HepG2 (cell line): ENCODE results near the gene THADA. TPM values are rescaled to one million over a fixed set of nuclear protein-coding genes. Genes with fewer than 3 reads are reported as not detected.

Experiments used
- ATAC-seq: fragments of 200-7000 bp; cut with Tn5 transposase; 3 replicates; pipeline ENCODE4 v1.9.1; 2020; ENCODE audit warnings: mild to moderate bottlenecking, moderate library complexity
- BruUV-seq: library from RNA; stranded (reverse); fragments of 400-500 nt; replicated peaks from 2 replicates; lab custom pipeline; 2021; lab: Mats Ljungman, UMichigan
- CTCF ChIA-PET: fragments of 300-600 bp; formaldehyde crosslinking; extraction: SDS; loops from one replicate; lab custom pipeline; 2021; ENCODE audit warnings: low total read pairs, inconsistent platforms, low intra/inter-chr PET ratio; lab: Yijun Ruan, JAX
- POLR2A ChIA-PET: fragments of 350-600 bp; sonication (Branson Sonifier 250); formaldehyde crosslinking; loops from one replicate; lab custom pipeline; 2020; ENCODE audit warnings: antibody characterized with exemption, inconsistent platforms; lab: Yijun Ruan, JAX
- DNase-seq: peaks from one replicate; pipeline ENCODE4 v3.0.0-alpha.2; 2015; ENCODE audit warnings: low spot score
- FAIRE-seq: peaks from 3 replicates; lab custom pipeline; 2011; peaks lifted over from hg19 to GRCh38; lab: Jason Lieb, UNC
- H2AFZ ChIP-seq: one replicate; pipeline ENCODE4 v1.6.1; 2011; ENCODE audit warnings: low read length, inconsistent platforms
- H3K27ac ChIP-seq: fragments of 300-600 bp; 3 replicates; pipeline ENCODE4 v1.8.0; 2011; ENCODE audit warnings: mixed run types, mild to moderate bottlenecking, mixed read lengths, low read length, inconsistent platforms; ENCODE audit not compliant: insufficient read depth; ENCODE audit errors: extremely low read length
- H3K27me3 ChIP-seq, 2 experiments: fragments of 200-600 bp in 1 of 2; 2 replicates in 1 of 2; 3 replicates in 1 of 2; pipeline versions ENCODE4 v1.6.0 to v1.8.0; 2011; ENCODE audit warnings: low read length in 2 of 2, mild to moderate bottlenecking in 2 of 2, moderate library complexity in 2 of 2, inconsistent platforms in 1 of 2; ENCODE audit not compliant: insufficient read depth in 2 of 2, control insufficient read depth in 1 of 2
- H3K36me3 ChIP-seq, 2 experiments: fragments of 200-600 bp in 1 of 2; replicated peaks in 1 of 2; 2 replicates in 1 of 2; 3 replicates in 1 of 2; pipeline versions ENCODE4 v1.5.1 to v1.8.0; 2011; ENCODE audit warnings: low read length in 2 of 2, inconsistent platforms in 1 of 2; ENCODE audit not compliant: insufficient read depth in 2 of 2, control insufficient read depth in 1 of 2
- H3K4me1 ChIP-seq: 2 replicates; pipeline ENCODE4 v1.5.1; 2012; ENCODE audit warnings: low read length, inconsistent platforms; ENCODE audit not compliant: insufficient read depth
- H3K4me2 ChIP-seq: 2 replicates; pipeline ENCODE4 v1.6.0; 2011; ENCODE audit warnings: low read depth, low read length, inconsistent platforms
- H3K4me3 ChIP-seq, 3 experiments: fragments of 200-600 bp in 1 of 3; sonication (generic), shearing (Covaris generic) in 1 of 3; replicated peaks in 1 of 3; 2 replicates each; pipeline ENCODE4 v1.5.1; 2011 to 2016; ENCODE audit warnings: low read length in 3 of 3, inconsistent platforms in 2 of 3, low read depth in 2 of 3, mild to moderate bottlenecking in 2 of 3, control low read depth in 1 of 3, mixed read lengths in 1 of 3; ENCODE audit not compliant: insufficient read depth in 1 of 3
- H3K79me2 ChIP-seq: one replicate; pipeline ENCODE4 v1.6.1; 2011; ENCODE audit warnings: low read length, inconsistent platforms; ENCODE audit not compliant: insufficient read depth
- H3K9ac ChIP-seq: 2 replicates; pipeline ENCODE4 v1.6.0; 2011; ENCODE audit warnings: mild to moderate bottlenecking, low read depth, low read length, inconsistent platforms; ENCODE audit not compliant: insufficient read depth
- H3K9me3 ChIP-seq: 2 replicates; pipeline ENCODE4 v1.5.1; 2012; ENCODE audit warnings: mild to moderate bottlenecking, low read length
- H4K20me1 ChIP-seq: 2 replicates; pipeline ENCODE4 v1.6.0; 2011; ENCODE audit warnings: inconsistent platforms, mild to moderate bottlenecking, low read length, moderate library complexity; ENCODE audit not compliant: insufficient read depth
- AHR ChIP-seq: IDR thresholded peaks from 2 replicates; pipeline ENCODE4 v1.6.1; 2018; ENCODE audit warnings: missing genetic modification reagents, missing compliant biosample characterization
- CREM ChIP-seq, 2 experiments: sonication (generic) in 1 of 2; formaldehyde crosslinking in 1 of 2; IDR thresholded peaks; 2 replicates each; pipeline versions ENCODE4 v1.4.0 to v1.6.1; 2016 to 2020; ENCODE audit warnings: antibody characterized with exemption in 1 of 2, mild to moderate bottlenecking in 1 of 2, missing genetic modification reagents in 1 of 2
- FOSL2 ChIP-seq: sonication (generic); formaldehyde crosslinking; IDR thresholded peaks from 2 replicates; pipeline ENCODE4 v1.4.0; 2020; ENCODE audit warnings: missing genetic modification reagents
- GABPA ChIP-seq, 2 experiments: IDR thresholded peaks; 2 replicates each; pipeline ENCODE4 v1.6.1; 2011 to 2016; ENCODE audit warnings: low read depth in 2 of 2, low read length in 1 of 2, missing biosample characterization in 1 of 2, missing genetic modification characterization in 1 of 2
- HIVEP1 ChIP-seq: sonication (generic); formaldehyde crosslinking; IDR thresholded peaks from 2 replicates; pipeline ENCODE4 v1.4.0; 2020; ENCODE audit warnings: mild to moderate bottlenecking, missing genetic modification reagents
- PAX8 ChIP-seq: sonication (generic); formaldehyde crosslinking; IDR thresholded peaks from 2 replicates; pipeline ENCODE4 v1.8.0; 2022; ENCODE audit warnings: mild to moderate bottlenecking, missing genetic modification reagents, borderline replicate concordance
- REXO4 ChIP-seq: sonication (generic); formaldehyde crosslinking; IDR thresholded peaks from 2 replicates; pipeline ENCODE4 v1.8.0; 2022; ENCODE audit warnings: missing genetic modification reagents, mild to moderate bottlenecking, borderline replicate concordance
- TEAD3 ChIP-seq: optimal IDR thresholded peaks from 2 replicates; pipeline ENCODE3; 2016; ENCODE audit warnings: borderline replicate concordance
- ZNF317 ChIP-seq: sonication (generic); formaldehyde crosslinking; IDR thresholded peaks from 2 replicates; pipeline ENCODE4 v1.5.0; 2020; ENCODE audit warnings: mild to moderate bottlenecking, missing genetic modification reagents
- ZNF792 ChIP-seq: IDR thresholded peaks from 2 replicates; pipeline ENCODE4 v1.6.1; 2016
- WGBS: methylation state at CpG from one replicate; pipeline ENCODE4 v1.1.6; 2017; ENCODE audit warnings: low lambda C conversion rate; 5-methylcytosine and 5-hydroxymethylcytosine counted together
- in situ Hi-C: cut with HindIII; loops from 2 replicates; pipeline ENCODE4 v1.10.0; 2017; ENCODE audit warnings: low pct_unique_long_range_greater_than_20kb; ENCODE audit not compliant: extremely low pct_ligation_motif_present
- intact Hi-C: fragments of 100-400 bp; cut with micrococcal nuclease; formaldehyde crosslinking; loops from one replicate; pipeline ENCODE4 v1.10.0; 2022; ENCODE audit not compliant: unreplicated experiment
- polyA plus RNA-seq, 8 experiments: library from polyadenylated mRNA; depleted of rRNA in 3 of 8; stranded (reverse) in 7 of 8; unstranded in 1 of 8; fragments of >200 nt; fragmentation: Illumina TruSeq in 4 of 8; extraction: Trizol in 4 of 8; gene quantifications; 2 replicates each; pipeline versions ENCODE4 v1.2.1 to v1.2.3, GENCODE V29; 2011 to 2016; ENCODE audit warnings: low read depth in 4 of 8, missing spikeins in 1 of 8, mixed read lengths in 1 of 8; ENCODE audit not compliant: insufficient read depth in 1 of 8
- total RNA-seq, 5 experiments: library from RNA; depleted of rRNA; stranded (reverse); fragments of >200 nt; fragmentation: Illumina TruSeq; extraction: Trizol; gene quantifications; 2 replicates each; pipeline ENCODE4 v1.2.3, GENCODE V29; 2016; ENCODE audit warnings: low read depth in 1 of 5

THADA gene
- total and polyA plus RNA-seq, 2 of the 13 experiments (the other 11 are each of a cell fraction or from before 2014, with no cell fraction given), result 12.7 to 21.7 TPM

GRCh38 chr2:43184339-43184895 is 411.4 kb downstream of the THADA start (continued):
- TF ChIP-seq CREM (IDR thresholded peaks at IDR 0.05), result peak; percentile 64; the same call in 1 of the 2 replicates
- TF ChIP-seq CREM (CRISPR knock-in tag; IDR thresholded peaks at IDR 0.05), result no peak
- TF ChIP-seq ZNF792, result peak; percentile 92; the same call in 1 of the 2 replicates
- TF ChIP-seq ZNF317, result peak; percentile 84

GRCh38 chr2:43183743-43184142 is 412.1 kb downstream of the THADA start:
- intact Hi-C loops, result loop anchor here (1.0 kb wide), 1 partner anchor 11 kb away; no protein-coding TSS in a partner anchor
- Histone ChIP-seq H4K20me1 (no peaks in the 10 kb centered on the region), H3K36me3 (no peaks in the 10 kb centered on the region), H2AFZ (no peak overlapping the region), H3K9me3 (no peaks in the 10 kb centered on the region), H3K79me2 (no peaks in the 10 kb centered on the region), H3K27ac (no peak overlapping the region), H3K4me3 (no peak overlapping the region), H3K27me3 (no peaks in the 10 kb centered on the region), H3K4me2 (0 out of 2 replicates have a peak overlapping the region, but pooled peaks have one; percentile 49), H3K4me1 (peaks cover 82% of the 10 kb centered on the region), H3K9ac (no peak overlapping the region)
- FAIRE-seq, result no peak
- 59% methylated on average over 5 of the region's 5 CpGs for WGBS
- ATAC-seq, result no peak
- TF ChIP-seq HIVEP1 (CRISPR knock-in tag) (peak; percentile 4; the same call in 1 of the 2 replicates), AHR (no peak), TEAD3 (CRISPR knock-in tag) (peak; percentile 38)
- DNase-seq, result no peak
- BruUV-seq, result no TSS peak
- in situ Hi-C loops, result no loop called here
- ChIA-PET CTCF (no interaction called here), POLR2A (interaction anchor here (0.6 to 2.2 kb wide), 6 partner anchors 9 to 206 kb away, joined by 3 to 19 read pairs (median 5); partner anchors contain the start of gene ZFP36L2)

- DNase-seq, result no peak
These were observed 414.9 kb downstream of the THADA start for GRCh38 chr2:43180897-43181296.

More at GRCh38 chr2:43180897-43181296, 414.9 kb downstream of the THADA start:
- ATAC-seq, result no peak
- TF ChIP-seq GABPA (IDR thresholded peaks at IDR 0.05; ENCODE audit: low read depth, low read length) (no peak), GABPA (CRISPR knock-in tag; IDR thresholded peaks at IDR 0.05; ENCODE audit: low read depth) (no peak), PAX8 (CRISPR knock-in tag) (no peak), REXO4 (no peak), FOSL2 (CRISPR knock-in tag) (0 out of 2 replicates have a peak, but pooled peaks have one; percentile 7)
- TF ChIP-seq, all 625 proteins: peak for 1
- no peaks in the 10 kb centered on the region for H3K9me3 ChIP-seq
- no peaks in the 10 kb centered on the region for H3K79me2 ChIP-seq
- no peaks in the 10 kb centered on the region for H4K20me1 ChIP-seq
- in situ Hi-C loops, result no loop called here
- no peak overlapping the region for H3K4me3 ChIP-seq
- WGBS, result 85% methylated on average over 8 of the region's 8 CpGs
- H3K36me3 ChIP-seq, result no peaks in the 10 kb centered on the region
- FAIRE-seq, result no peak
- ChIA-PET CTCF (no interaction called here), POLR2A (interaction anchor here (1.0 to 8.5 kb wide), 5 partner anchors 13 to 254 kb away, joined by 4 to 97 read pairs (median 79); partner anchors contain the start of gene ZFP36L2)
- H3K9ac ChIP-seq, result no peak overlapping the region
- intact Hi-C loops, result no loop called here
- H3K4me2 ChIP-seq, result no peak overlapping the region
- H3K27ac ChIP-seq, result no peak overlapping the region
- no peak overlapping the region for H2AFZ ChIP-seq
- H3K4me1 ChIP-seq, result peaks cover 77% of the 10 kb centered on the region
- H3K27me3 ChIP-seq, result no peaks in the 10 kb centered on the region
- BruUV-seq, result no TSS peak
